ENCODE results near the gene TJP1. TPM values are rescaled to one million over a fixed set of nuclear protein-coding genes. Genes with fewer than 3 reads are reported as not detected.

TJP1 gene
- total and polyA plus RNA-seq, 2 donors (not counting 1 experiment from before 2014, with no cell fraction given) = 0.10 TPM; not detected in 1

DNA sequence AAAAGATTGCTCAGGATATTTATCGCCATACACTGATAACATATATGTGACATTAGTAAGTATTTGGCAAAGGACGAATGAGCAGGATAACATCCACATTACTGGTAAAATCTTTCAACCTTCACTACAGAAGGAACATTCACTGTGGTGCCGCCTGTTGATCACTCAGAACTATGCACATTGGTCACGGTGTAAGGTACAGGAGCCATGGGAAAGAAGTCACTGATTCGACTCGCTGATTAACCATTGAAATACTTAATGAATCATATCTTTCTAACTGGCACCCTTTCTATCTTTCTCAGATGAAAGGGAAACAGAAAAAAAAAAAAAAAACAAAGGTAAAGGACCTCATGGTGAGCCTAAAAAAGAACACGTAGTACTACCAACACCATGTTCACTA is 68.8 kb downstream of the TJP1 start:
- WGBS (ENCODE audit: insufficient coverage) = 100% methylated on average over 3 of the region's 7 CpGs
- Histone ChIP-seq H3K4me3 (ENCODE audit: control extremely low read depth in 1 of 5, extremely low read depth in 1 of 5, insufficient read depth in 1 of 5, low read depth in 2 of 5, low read length in 4 of 5) (no peak overlapping the region), H4K20me1 (ENCODE audit: control insufficient read depth, insufficient read depth, low read length, poor library complexity, severe bottlenecking) (no peaks in the 10 kb centered on the region), H3K9me3 (ENCODE audit: control extremely low read depth in 1 of 3, control insufficient read depth in 2 of 3, insufficient read depth in 1 of 3, low read length in 2 of 3) (no peaks in the 10 kb centered on the region), H3K79me2 (ENCODE audit: control insufficient read depth, insufficient read depth, low read length) (no peaks in the 10 kb centered on the region), H3K27me3 (replicated peaks in 1 of 4; ENCODE audit: control extremely low read depth in 1 of 4, control insufficient read depth in 3 of 4, insufficient read depth in 4 of 4, low read length in 3 of 4) (no peaks in the 10 kb centered on the region), H3K4me2 (replicated peaks; ENCODE audit: low read depth, low read length, poor library complexity, severe bottlenecking) (no peak overlapping the region), H3K9ac (ENCODE audit: low read length) (no peak overlapping the region), H3K4me1 (ENCODE audit: control insufficient read depth in 2 of 2, insufficient read depth in 2 of 2, low read length in 2 of 2) (no peaks in the 10 kb centered on the region), H3K27ac (ENCODE audit: low read length in 2 of 2) (no peak overlapping the region), H3K36me3 (replicated peaks in 1 of 2; ENCODE audit: control extremely low read depth in 1 of 2, control insufficient read depth in 1 of 2, extremely low read depth in 1 of 2, insufficient read depth in 2 of 2, low read length in 1 of 2) (no peaks in the 10 kb centered on the region), H2AFZ (ENCODE audit: insufficient read depth, low read depth, low read length, poor library complexity, severe bottlenecking) (no peak overlapping the region)
- no peak overlapping the region for H3K27ac Mint-ChIP-seq
- peaks cover 3% of the 10 kb centered on the region for H3K9me3 Mint-ChIP-seq (ENCODE audit: insufficient read depth)
- DNase-seq (no peak), ATAC-seq (ENCODE audit: low read depth) (no peak)
- H3K27me3 Mint-ChIP-seq = peaks cover 6% of the 10 kb centered on the region
- ChIA-PET CTCF (no interaction called here), POLR2A (no interaction called here)
- TF ChIP-seq CTCF (IDR thresholded peaks at IDR 0.05) (no peak), EZH2 (IDR thresholded peaks at IDR 0.05; ENCODE audit: borderline replicate concordance, insufficient read depth, low read depth, low read length, poor library complexity, severe bottlenecking) (no peak)
- no peak overlapping the region for H3K4me3 Mint-ChIP-seq
- no peaks in the 10 kb centered on the region for H3K4me1 Mint-ChIP-seq
- intact Hi-C loops (cut with micrococcal nuclease) = no loop called here

DNA sequence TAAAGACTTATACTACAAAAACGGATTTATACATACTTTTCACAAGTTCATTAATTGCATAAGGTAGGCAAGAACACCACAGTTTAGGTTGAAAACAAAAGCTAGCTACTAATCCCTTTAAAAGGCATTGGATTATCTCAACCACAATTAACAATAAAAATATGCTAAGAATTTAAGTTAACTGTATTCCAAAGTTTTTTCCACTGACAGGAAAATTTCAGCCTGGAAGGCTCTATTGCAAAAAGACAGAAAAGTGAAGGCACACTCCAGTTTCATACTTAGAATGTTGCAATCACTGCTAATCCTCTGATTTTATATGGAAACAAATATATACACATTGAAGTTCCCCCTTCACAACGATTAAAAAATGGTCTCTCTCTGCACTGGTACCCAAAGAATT is 71.5 kb downstream of the TJP1 start:
- ChIA-PET POLR2A (no interaction called here), CTCF (no interaction called here)
- H3K4me2 ChIP-seq (replicated peaks; ENCODE audit: low read depth, low read length, poor library complexity, severe bottlenecking) = no peak overlapping the region
- H3K9me3 ChIP-seq (ENCODE audit: control extremely low read depth in 1 of 3, control insufficient read depth in 2 of 3, insufficient read depth in 1 of 3, low read length in 2 of 3) = no peaks in the 10 kb centered on the region
- no CpG with 5 or more reads among the region's 2 CpGs for WGBS (ENCODE audit: insufficient coverage)
- no peaks in the 10 kb centered on the region for H4K20me1 ChIP-seq (ENCODE audit: control insufficient read depth, insufficient read depth, low read length, poor library complexity, severe bottlenecking)
- no peak overlapping the region for H3K27ac ChIP-seq (ENCODE audit: low read length in 2 of 2)
- ATAC-seq (ENCODE audit: low read depth) (no peak), DNase-seq (no peak)
- H3K9me3 Mint-ChIP-seq (ENCODE audit: insufficient read depth) = peaks cover 3% of the 10 kb centered on the region
- H3K79me2 ChIP-seq (ENCODE audit: control insufficient read depth, insufficient read depth, low read length) = no peaks in the 10 kb centered on the region
- H3K4me1 Mint-ChIP-seq = no peaks in the 10 kb centered on the region
- H3K27me3 Mint-ChIP-seq = peaks cover 6% of the 10 kb centered on the region
- H3K9ac ChIP-seq (ENCODE audit: low read length) = no peak overlapping the region
- intact Hi-C loops (cut with micrococcal nuclease) = no loop called here
- H3K4me1 ChIP-seq (ENCODE audit: control insufficient read depth in 2 of 2, insufficient read depth in 2 of 2, low read length in 2 of 2) = no peaks in the 10 kb centered on the region
- no peak overlapping the region for H2AFZ ChIP-seq (ENCODE audit: insufficient read depth, low read depth, low read length, poor library complexity, severe bottlenecking)
- TF ChIP-seq EZH2 (IDR thresholded peaks at IDR 0.05; ENCODE audit: borderline replicate concordance, insufficient read depth, low read depth, low read length, poor library complexity, severe bottlenecking) = no peak
- TF ChIP-seq CTCF (IDR thresholded peaks at IDR 0.05) = no peak
- H3K4me3 Mint-ChIP-seq = no peak overlapping the region
- H3K36me3 ChIP-seq (replicated peaks in 1 of 2; ENCODE audit: control extremely low read depth in 1 of 2, control insufficient read depth in 1 of 2, extremely low read depth in 1 of 2, insufficient read depth in 2 of 2, low read length in 1 of 2) = no peaks in the 10 kb centered on the region
- H3K4me3 ChIP-seq (ENCODE audit: control extremely low read depth in 1 of 5, extremely low read depth in 1 of 5, insufficient read depth in 1 of 5, low read depth in 2 of 5, low read length in 4 of 5) = no peak overlapping the region
- H3K27me3 ChIP-seq (replicated peaks in 1 of 4; ENCODE audit: control extremely low read depth in 1 of 4, control insufficient read depth in 3 of 4, insufficient read depth in 4 of 4, low read length in 3 of 4) = no peaks in the 10 kb centered on the region
- no peak overlapping the region for H3K27ac Mint-ChIP-seq

Data from B cell (primary cell).